SK-N-SH treated with all-trans-retinoic acid at 6 μM for 48 hours (cell line): Measurements from ENCODE around the gene FUOM.

Source experiments
- ATAC-seq: fragments of 200-7000 bp; cut with Tn5 transposase; 3 replicates; pipeline ENCODE4 v1.9.1; 2020; ENCODE audit warnings: mild to moderate bottlenecking, moderate library complexity
- ARNTL ChIP-seq: fragments of 450-650 bp; formaldehyde crosslinking; IDR thresholded peaks from 2 replicates; pipeline ENCODE4 v1.5.0; 2020; ENCODE audit warnings: low read depth, mild to moderate bottlenecking, moderate library complexity, borderline replicate concordance
- BACH2 ChIP-seq: fragments of 250-450 bp; sonication (Bioruptor Pico); IDR thresholded peaks from 2 replicates; pipeline ENCODE4 v1.9.0; 2021; ENCODE audit warnings: mild to moderate bottlenecking, borderline replicate concordance
- CSDC2 ChIP-seq: fragments of 250-450 bp; sonication (Bioruptor Pico); IDR thresholded peaks from 2 replicates; pipeline ENCODE4 v1.5.0; 2020; ENCODE audit warnings: mild to moderate bottlenecking, moderate library complexity
- ESRRG ChIP-seq: fragments of 250-450 bp; sonication (Bioruptor Pico); IDR thresholded peaks from 2 replicates; pipeline ENCODE4 v1.6.1; 2021; ENCODE audit warnings: mild to moderate bottlenecking
- GLIS3 ChIP-seq: fragments of 250-450 bp; sonication (Bioruptor Pico); IDR thresholded peaks from 2 replicates; pipeline ENCODE4 v1.5.0; 2020; ENCODE audit warnings: mild to moderate bottlenecking, moderate library complexity
- ISL1 ChIP-seq: fragments of 250-450 bp; sonication (Bioruptor Pico); IDR thresholded peaks from 2 replicates; pipeline ENCODE4 v2.1.2; 2022; ENCODE audit warnings: mild to moderate bottlenecking, moderate library complexity
- PPARA ChIP-seq: fragments of 250-450 bp; sonication (Bioruptor Pico); IDR thresholded peaks from 2 replicates; pipeline ENCODE4 v1.5.0; 2020; ENCODE audit warnings: mild to moderate bottlenecking, borderline replicate concordance
- RARB ChIP-seq: fragments of 250-450 bp; sonication (Bioruptor Pico); IDR thresholded peaks from 2 replicates; pipeline ENCODE4 v1.8.0; 2021; ENCODE audit warnings: mild to moderate bottlenecking, moderate library complexity
- SNAI2 ChIP-seq: fragments of 250-450 bp; sonication (Bioruptor Pico); IDR thresholded peaks from 2 replicates; pipeline ENCODE4 v1.5.0; 2020; ENCODE audit warnings: mild to moderate bottlenecking, moderate library complexity
- TCF4 ChIP-seq: fragments of 250-450 bp; sonication (Bioruptor Pico); IDR thresholded peaks from 2 replicates; pipeline ENCODE4 v1.8.0; 2021; ENCODE audit warnings: mild to moderate bottlenecking, moderate library complexity, borderline replicate concordance
- TOX ChIP-seq: fragments of 250-450 bp; sonication (Bioruptor Pico); IDR thresholded peaks from 2 replicates; pipeline ENCODE4 v1.8.0; 2021; ENCODE audit warnings: mild to moderate bottlenecking, moderate library complexity, borderline replicate concordance
- ZC3H10 ChIP-seq: fragments of 250-450 bp; sonication (Bioruptor Pico); IDR thresholded peaks from 2 replicates; pipeline ENCODE4 v1.5.1; 2021; ENCODE audit warnings: mild to moderate bottlenecking, moderate library complexity
- ZFP3 ChIP-seq: fragments of 250-450 bp; sonication (Bioruptor Pico); IDR thresholded peaks from 2 replicates; pipeline ENCODE4 v1.5.0; 2020; ENCODE audit warnings: mild to moderate bottlenecking, moderate library complexity
- ZFP30 ChIP-seq: fragments of 450-650 bp; formaldehyde crosslinking; IDR thresholded peaks from 2 replicates; pipeline ENCODE4 v1.5.0; 2022; ENCODE audit warnings: mild to moderate bottlenecking, moderate library complexity
- ZNF565 ChIP-seq: fragments of 450-650 bp; formaldehyde crosslinking; conservative IDR thresholded peaks from 2 replicates; pipeline ENCODE4 v1.5.0; 2020; ENCODE audit warnings: low read depth, mild to moderate bottlenecking, moderate library complexity
- ZNF70 ChIP-seq: fragments of 450-650 bp; formaldehyde crosslinking; IDR thresholded peaks from 2 replicates; pipeline ENCODE4 v1.5.0; 2020; ENCODE audit warnings: mild to moderate bottlenecking, moderate library complexity
- ZNF8 ChIP-seq: fragments of 450-650 bp; formaldehyde crosslinking; IDR thresholded peaks from 2 replicates; pipeline ENCODE4 v1.5.0; 2020; ENCODE audit warnings: mild to moderate bottlenecking, moderate library complexity
- TF ChIP-seq, protein P1 (sequence below): fragments of 250-450 bp; sonication (Bioruptor Pico); IDR thresholded peaks from 2 replicates; pipeline ENCODE4 v1.5.1; 2020; ENCODE audit warnings: low read depth, mild to moderate bottlenecking, moderate library complexity
- TF ChIP-seq, protein P2 (sequence below): fragments of 250-450 bp; sonication (Bioruptor Pico); IDR thresholded peaks from 2 replicates; pipeline ENCODE4 v1.5.0; 2020; ENCODE audit warnings: mild to moderate bottlenecking, moderate library complexity
- TF ChIP-seq, protein P3 (sequence below): fragments of 250-450 bp; sonication (Bioruptor Pico); IDR thresholded peaks from 2 replicates; pipeline ENCODE4 v1.8.0; 2020; ENCODE audit warnings: mild to moderate bottlenecking, moderate library complexity, borderline replicate concordance

FUOM gene

DNA sequence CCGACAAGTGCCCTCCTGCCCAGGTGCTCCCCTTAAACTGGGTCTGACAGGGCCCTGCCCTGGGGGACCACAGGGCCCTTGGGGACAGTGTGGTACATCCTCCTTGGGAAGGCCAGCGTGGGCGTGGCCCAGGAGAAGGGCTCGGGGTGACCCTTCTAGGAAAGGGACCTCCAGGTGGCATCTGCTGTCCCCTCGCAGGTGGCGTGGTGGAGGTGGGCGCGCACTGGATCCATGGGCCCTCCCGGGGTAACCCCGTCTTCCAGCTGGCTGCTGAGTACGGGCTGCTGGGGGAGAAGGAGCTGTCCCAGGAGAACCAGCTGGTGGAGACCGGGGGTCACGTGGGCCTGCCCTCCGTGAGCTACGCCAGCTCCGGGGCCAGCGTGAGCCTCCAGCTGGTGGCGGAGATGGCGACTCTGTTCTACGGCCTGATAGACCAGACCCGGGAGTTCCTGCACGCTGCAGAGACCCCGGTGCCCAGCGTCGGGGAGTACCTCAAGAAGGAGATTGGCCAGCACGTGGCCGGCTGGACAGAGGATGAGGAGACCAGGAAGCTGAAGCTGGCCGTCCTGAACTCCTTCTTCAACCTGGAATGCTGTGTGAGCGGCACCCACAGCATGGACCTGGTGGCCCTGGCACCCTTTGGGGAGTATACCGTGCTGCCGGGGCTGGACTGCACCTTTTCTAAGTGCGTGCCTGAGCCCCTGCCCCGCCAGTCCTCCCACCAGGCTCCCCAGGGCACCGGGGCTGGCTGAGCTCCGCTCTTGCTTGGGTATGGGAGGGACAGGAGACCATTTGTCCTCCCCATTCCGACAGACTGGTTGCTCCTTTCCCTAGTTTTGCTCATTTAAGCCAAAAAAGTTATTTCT is 22.2 kb upstream of the FUOM start (continued):
- TF ChIP-seq ZFP3 (CRISPR knock-in tag) (no peak), TCF4 (CRISPR knock-in tag) (no peak), PPARA (CRISPR knock-in tag) (no peak), GLIS3 (CRISPR knock-in tag) (no peak), ZNF8 (CRISPR knock-in tag) (no peak), ARNTL (CRISPR knock-in tag) (no peak), SNAI2 (CRISPR knock-in tag) (no peak)
- TF ChIP-seq, protein P1, sequence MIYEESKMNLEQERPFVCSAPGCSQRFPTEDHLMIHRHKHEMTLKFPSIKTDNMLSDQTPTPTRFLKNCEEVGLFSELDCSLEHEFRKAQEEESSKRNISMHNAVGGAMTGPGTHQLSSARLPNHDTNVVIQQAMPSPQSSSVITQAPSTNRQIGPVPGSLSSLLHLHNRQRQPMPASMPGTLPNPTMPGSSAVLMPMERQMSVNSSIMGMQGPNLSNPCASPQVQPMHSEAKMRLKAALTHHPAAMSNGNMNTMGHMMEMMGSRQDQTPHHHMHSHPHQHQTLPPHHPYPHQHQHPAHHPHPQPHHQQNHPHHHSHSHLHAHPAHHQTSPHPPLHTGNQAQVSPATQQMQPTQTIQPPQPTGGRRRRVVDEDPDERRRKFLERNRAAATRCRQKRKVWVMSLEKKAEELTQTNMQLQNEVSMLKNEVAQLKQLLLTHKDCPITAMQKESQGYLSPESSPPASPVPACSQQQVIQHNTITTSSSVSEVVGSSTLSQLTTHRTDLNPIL (CRISPR knock-in tag), result no peak
- TF ChIP-seq, all 23 proteins: peak for 0

DNA sequence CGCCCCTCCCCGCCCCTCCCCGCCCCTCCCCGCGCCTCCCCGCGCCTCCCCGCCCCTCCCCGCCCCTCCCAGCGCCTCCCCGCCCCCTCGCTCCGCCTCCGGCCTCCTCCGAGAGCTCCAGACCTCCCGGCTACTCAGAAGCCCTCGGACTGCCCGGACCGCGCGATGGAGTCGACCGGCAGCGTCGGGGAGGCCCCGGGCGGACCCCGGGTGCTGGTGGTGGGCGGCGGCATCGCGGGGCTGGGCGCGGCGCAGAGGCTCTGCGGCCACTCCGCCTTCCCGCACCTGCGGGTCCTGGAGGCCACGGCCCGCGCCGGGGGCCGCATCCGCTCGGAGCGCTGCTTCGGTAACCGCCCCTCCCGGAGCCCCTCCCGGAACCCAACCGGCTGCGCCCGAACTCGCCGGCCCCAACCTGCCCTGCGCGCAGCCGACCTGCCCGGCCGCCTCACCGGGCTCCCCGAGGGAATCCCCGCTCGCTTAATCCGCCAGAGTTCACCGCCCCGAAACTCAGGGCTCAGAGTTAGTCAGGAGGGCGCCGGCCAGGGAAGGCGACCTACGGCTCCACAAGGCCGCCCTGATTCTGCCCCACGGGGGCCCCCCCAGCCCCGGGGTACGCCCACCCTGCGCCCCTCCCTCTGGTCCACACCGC is 21.5 kb upstream of the FUOM start, which contains the start of gene PAOX:
TSS of gene PAOX (plus strand) at position 111 of the 649 bp plus-strand sequence. CDS start at position 166, 55 bp downstream.
- TF ChIP-seq ZNF8 (CRISPR knock-in tag) (no peak), ESRRG (CRISPR knock-in tag) (no peak)
- peak; percentile 45 for ATAC-seq

DNA sequence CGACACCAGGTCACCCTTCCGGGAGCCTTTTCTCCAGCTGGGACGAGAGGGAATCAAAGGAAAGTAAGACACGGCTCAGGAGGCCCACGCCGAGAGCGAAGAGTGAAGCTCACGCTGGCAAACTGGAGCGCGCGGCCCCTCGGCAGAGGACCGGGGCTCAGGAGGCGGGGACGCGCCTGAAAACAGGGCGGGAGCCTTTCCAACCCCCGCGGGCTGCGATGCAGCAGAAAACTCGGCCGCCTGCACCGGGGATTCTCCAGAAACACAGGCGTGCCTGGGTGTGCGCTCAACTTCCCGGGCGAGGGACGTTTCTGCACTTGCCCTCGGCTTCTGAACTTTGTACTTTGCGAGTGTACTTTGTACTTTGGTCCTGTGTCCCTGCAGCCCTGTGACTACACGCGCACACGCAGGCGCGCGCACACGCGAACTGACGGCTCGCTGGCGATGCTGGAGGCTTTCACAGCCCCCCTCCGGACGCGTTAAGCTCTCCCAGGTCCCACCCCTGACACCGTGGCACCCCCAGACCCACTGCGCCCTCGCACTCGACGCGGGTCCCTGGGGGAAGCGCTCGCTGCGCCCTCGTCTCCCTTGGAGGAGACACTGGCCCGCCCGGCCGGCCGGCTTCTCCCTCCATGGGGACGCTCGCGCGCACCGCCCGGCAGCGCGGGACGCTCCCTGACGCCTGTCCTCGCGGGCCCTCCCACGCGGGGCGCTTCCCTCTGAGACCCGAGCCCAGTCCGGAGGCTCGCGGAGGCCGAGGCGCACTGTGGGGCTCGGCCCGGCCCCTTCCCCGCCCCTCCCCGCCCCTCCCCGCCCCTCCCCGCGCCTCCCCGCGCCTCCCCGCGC is 20.7 kb upstream of the FUOM start:
- ATAC-seq, result peak; percentile 78
- TF ChIP-seq PPARA (CRISPR knock-in tag), result no peak
- no peak for TF ChIP-seq GLIS3 (CRISPR knock-in tag)
- no peak for TF ChIP-seq ZC3H10 (CRISPR knock-in tag)
- no peak for TF ChIP-seq ZFP30 (CRISPR knock-in tag)
- TF ChIP-seq, protein P2, sequence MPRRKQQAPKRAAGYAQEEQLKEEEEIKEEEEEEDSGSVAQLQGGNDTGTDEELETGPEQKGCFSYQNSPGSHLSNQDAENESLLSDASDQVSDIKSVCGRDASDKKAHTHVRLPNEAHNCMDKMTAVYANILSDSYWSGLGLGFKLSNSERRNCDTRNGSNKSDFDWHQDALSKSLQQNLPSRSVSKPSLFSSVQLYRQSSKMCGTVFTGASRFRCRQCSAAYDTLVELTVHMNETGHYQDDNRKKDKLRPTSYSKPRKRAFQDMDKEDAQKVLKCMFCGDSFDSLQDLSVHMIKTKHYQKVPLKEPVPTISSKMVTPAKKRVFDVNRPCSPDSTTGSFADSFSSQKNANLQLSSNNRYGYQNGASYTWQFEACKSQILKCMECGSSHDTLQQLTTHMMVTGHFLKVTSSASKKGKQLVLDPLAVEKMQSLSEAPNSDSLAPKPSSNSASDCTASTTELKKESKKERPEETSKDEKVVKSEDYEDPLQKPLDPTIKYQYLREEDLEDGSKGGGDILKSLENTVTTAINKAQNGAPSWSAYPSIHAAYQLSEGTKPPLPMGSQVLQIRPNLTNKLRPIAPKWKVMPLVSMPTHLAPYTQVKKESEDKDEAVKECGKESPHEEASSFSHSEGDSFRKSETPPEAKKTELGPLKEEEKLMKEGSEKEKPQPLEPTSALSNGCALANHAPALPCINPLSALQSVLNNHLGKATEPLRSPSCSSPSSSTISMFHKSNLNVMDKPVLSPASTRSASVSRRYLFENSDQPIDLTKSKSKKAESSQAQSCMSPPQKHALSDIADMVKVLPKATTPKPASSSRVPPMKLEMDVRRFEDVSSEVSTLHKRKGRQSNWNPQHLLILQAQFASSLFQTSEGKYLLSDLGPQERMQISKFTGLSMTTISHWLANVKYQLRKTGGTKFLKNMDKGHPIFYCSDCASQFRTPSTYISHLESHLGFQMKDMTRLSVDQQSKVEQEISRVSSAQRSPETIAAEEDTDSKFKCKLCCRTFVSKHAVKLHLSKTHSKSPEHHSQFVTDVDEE (CRISPR knock-in tag), result no peak
- no peak for TF ChIP-seq ZNF70 (CRISPR knock-in tag)
- no peak for TF ChIP-seq TCF4 (CRISPR knock-in tag)
- TF ChIP-seq RARB, result no peak
- TF ChIP-seq TOX (CRISPR knock-in tag), result no peak
- TF ChIP-seq ARNTL (CRISPR knock-in tag), result no peak
- TF ChIP-seq CSDC2 (CRISPR knock-in tag), result no peak
- no peak for TF ChIP-seq ZNF8 (CRISPR knock-in tag)

DNA sequence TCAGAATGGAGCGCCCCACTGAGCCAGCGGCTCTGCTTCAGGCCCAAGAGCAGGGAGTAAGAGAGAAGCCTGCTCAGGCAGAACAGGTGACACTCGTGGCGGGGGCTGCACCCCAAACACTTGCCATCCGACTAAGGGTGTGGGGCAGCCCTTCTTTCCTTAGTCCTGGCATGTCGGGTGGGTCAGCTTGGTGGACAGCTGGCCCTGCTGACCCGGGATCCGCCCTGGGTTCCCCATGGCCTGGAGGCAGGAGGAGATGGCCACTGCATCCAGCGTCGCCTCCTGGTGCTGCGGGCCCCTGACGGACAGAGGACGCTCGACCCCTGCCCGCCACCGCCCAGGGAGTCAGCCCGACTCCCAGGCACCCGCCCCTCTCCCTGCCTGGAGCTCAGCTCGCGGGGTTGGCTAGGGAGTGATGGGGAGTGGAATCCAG is 20.0 kb upstream of the FUOM start:
- no peak for ATAC-seq
- TF ChIP-seq ESRRG (CRISPR knock-in tag) (no peak), ISL1 (CRISPR knock-in tag) (no peak), ZFP3 (CRISPR knock-in tag) (no peak), TCF4 (CRISPR knock-in tag) (no peak), GLIS3 (CRISPR knock-in tag) (no peak), PPARA (CRISPR knock-in tag) (no peak), SNAI2 (CRISPR knock-in tag) (no peak), BACH2 (CRISPR knock-in tag) (no peak), RARB (no peak), ARNTL (CRISPR knock-in tag) (no peak), ZNF8 (CRISPR knock-in tag) (no peak), ZFP30 (CRISPR knock-in tag) (no peak), ZNF70 (CRISPR knock-in tag) (no peak), ZNF565 (no peak)
- TF ChIP-seq, protein P2 (CRISPR knock-in tag), result no peak
- TF ChIP-seq, protein P3, sequence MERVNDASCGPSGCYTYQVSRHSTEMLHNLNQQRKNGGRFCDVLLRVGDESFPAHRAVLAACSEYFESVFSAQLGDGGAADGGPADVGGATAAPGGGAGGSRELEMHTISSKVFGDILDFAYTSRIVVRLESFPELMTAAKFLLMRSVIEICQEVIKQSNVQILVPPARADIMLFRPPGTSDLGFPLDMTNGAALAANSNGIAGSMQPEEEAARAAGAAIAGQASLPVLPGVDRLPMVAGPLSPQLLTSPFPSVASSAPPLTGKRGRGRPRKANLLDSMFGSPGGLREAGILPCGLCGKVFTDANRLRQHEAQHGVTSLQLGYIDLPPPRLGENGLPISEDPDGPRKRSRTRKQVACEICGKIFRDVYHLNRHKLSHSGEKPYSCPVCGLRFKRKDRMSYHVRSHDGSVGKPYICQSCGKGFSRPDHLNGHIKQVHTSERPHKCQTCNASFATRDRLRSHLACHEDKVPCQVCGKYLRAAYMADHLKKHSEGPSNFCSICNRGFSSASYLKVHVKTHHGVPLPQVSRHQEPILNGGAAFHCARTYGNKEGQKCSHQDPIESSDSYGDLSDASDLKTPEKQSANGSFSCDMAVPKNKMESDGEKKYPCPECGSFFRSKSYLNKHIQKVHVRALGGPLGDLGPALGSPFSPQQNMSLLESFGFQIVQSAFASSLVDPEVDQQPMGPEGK (CRISPR knock-in tag), result no peak
- TF ChIP-seq, protein P1 (CRISPR knock-in tag), result no peak
